NCI-H1105 (cell line): ENCODE data around the gene ST7.
"Not testable (repeated sequence)": the region's sequence is repeated elsewhere in the genome, so short reads cannot be mapped to it uniquely, and the experiment has no call there.

Experiments used
- DNase-seq: peaks from one replicate; lab custom pipeline; 2025; lab: John Stamatoyannopoulos, UW

ST7 gene

DNA sequence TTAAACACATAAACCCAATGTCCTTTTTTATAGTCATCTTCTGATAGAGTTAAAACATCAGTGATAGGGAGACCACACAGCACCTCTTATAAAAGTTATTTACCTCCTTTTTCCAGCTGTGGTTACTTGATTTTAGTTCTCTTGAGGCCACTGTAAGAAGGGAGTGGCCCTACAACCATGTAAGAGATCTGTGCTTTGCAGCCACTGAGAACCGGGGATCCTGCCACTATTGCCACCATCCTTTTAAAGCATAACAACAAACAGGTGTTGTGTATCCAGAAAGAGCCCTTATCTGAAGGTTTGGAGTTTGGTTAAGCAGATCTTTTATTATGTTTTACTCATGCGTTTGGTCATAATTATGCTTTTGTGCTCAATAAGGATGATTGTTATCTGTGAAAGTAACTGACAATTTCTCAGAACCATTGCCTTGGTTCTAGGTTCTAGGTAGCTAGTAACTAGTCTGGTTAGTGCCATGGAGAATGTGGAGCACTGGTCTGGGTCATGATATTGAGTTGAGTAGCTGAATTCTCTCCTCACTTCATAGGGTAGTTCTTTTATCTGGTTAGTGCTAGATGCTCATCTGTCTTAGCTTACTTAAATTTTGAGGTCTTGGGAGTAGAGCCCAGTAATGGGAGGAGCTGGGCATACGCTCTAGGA, 56.5 kb downstream of the ST7 start:
- DNase-seq, result no peak

DNA sequence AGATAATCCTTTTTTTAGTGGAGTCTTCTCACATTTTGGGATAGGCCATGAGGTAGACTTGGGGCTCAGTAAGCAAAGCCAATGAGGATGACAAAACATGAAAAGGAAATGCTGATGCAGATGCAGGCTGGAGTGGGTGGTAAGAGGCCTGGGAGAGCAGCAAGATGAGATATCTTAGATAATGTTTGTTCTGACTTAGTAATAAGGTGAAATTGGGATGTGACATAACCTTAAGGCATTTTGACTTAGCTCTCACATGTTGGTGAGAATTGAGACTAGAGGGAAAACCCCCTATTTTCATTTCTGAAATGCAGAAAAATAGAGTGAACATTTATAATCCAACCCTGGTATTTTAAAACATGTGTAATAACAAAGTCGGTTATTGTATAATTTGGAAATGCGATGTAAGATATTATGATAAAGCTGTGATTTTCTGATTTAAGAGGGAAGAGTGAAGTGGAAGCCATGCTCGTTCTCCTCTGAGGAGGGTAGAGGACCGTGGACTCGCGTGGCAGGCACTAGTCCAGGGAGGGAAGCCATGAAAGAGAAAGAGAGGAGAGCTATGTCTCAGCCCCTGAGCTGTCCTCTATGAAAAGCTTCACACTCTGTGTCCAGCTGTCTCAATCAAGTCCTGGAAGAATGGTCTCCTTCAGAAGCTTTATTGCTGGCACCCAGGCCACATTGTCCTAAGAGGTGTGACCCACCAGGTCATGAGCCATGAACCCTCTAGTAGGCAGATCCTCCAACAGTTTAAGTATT, 57.3 kb downstream of the ST7 start:
- no peak for DNase-seq

DNA sequence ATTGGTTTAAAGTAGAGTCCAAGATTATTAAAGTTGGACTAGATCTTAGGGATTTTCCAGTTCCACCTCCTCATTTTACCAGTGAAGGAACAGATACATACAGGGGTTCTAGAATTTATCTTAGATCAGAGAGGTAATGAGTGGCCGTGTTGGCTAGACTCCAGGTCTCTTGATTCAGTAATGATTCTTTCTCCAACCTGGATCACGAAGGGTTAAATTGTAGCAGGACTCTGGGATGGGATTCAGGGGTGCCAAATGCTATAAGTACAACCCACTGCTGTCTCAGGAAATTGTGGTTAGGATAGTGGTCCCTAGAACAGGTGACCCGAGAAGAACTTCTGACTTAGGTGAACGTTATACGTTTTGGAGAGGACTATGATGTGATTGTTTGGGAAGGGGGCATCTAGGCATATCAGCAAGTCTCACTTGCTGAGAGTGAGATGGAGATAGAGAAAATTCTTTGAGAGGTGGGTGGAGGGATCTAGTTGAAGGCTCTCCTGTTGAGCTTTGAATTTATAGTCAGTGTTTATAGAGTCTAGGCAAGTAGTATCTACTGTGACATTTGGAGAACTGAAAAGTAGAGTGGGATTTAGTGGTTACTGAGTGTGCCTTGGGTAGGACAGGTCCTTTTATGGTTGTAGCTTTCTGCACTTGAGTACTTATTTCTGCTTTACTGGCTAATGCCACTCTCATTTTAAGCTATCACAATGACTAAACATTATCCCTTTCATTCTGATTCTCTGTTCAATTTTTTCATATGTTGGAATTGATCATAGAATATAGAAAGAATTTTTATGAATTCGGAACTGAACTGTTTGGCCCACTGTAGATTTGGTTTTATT, 58.3 kb downstream of the ST7 start:
- DNase-seq, result no peak

- no peak for DNase-seq
These were observed 59.0 kb downstream of the ST7 start for GRCh38 chr7:117012284-117012683.

DNA sequence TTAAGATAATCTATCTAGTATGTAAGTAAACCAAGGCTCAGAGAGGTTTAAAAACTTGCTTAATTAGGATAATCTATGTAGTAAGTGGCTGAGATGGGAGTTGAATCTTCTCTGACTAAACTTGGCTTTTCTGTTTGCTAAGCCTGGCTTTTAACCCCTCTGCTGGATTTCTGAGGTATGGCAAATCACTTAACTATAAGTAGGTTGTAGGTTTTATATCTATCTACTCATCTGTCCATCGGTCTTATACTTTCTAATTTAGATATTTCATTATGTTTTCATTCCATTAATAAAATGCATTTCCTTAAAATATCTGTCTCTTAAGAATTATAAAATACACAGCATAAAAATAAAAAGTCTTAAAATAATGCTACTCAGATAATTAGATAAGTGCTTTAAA, 59.4 kb downstream of the ST7 start:
- DNase-seq, result no peak

DNA sequence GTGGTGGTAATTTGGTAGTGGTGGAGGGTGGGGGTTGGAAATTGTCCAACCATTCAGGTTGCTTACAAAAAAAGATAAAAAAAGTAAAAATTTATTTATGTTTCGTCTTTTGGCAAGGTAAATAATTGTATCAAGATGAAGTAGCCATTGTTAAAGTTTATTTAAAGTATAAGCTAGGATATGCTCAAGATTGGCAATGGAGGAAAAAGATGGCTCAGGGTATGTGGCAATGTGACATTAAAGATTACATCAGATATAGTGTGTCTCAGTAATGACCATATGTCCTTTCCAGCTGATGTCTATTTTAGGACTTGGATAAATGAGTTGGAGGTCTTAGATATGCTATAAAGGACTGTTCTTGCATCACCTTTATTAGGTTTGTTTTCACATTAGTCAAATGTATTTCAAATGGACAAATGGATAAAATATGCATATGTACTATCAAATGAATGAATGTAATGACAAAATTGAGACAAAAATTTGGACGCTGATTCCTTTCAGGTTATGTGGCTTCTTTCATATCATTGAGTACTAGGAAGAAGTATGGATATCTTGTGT, 60.9 kb downstream of the ST7 start:
- no peak for DNase-seq

GRCh38 chr7:117014673-117015133, 61.4 kb downstream of the ST7 start:
- DNase-seq, result no peak

- no peak for DNase-seq
These were observed 62.2 kb downstream of the ST7 start for GRCh38 chr7:117015258-117016184.

GRCh38 chr7:117017017-117017451, 63.7 kb downstream of the ST7 start:
- no peak for DNase-seq

DNA sequence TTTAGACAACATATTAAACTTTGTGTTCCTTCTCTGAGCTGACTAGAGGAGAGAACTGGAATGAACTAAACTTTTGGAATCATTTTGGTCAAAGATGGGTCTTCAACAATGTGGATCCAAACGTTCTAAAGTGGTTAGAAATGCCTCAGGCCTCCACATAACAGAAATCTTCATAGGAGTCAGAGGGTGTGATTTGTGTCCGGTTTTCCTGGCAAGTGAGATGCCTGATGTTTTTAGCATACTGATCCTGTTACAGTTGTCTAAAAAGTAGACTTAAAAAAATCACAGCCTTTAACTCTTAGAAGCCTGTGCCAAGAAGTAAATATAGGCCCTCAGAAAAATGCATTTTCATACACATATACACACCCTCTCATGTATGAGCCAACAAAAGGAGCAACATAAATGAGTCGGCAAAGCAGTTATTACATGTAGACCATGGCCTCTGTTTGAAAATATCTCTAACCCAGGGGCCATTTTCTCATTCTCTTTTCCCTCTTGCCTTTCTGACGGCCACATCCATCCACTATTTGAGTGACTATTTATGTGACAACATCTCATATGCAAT, 64.5 kb downstream of the ST7 start:
- DNase-seq, result no peak

GRCh38 chr7:117018713-117019112, 65.4 kb downstream of the ST7 start:
- no peak for DNase-seq

GRCh38 chr7:117019287-117019686, 66.0 kb downstream of the ST7 start:
- no peak for DNase-seq

DNA sequence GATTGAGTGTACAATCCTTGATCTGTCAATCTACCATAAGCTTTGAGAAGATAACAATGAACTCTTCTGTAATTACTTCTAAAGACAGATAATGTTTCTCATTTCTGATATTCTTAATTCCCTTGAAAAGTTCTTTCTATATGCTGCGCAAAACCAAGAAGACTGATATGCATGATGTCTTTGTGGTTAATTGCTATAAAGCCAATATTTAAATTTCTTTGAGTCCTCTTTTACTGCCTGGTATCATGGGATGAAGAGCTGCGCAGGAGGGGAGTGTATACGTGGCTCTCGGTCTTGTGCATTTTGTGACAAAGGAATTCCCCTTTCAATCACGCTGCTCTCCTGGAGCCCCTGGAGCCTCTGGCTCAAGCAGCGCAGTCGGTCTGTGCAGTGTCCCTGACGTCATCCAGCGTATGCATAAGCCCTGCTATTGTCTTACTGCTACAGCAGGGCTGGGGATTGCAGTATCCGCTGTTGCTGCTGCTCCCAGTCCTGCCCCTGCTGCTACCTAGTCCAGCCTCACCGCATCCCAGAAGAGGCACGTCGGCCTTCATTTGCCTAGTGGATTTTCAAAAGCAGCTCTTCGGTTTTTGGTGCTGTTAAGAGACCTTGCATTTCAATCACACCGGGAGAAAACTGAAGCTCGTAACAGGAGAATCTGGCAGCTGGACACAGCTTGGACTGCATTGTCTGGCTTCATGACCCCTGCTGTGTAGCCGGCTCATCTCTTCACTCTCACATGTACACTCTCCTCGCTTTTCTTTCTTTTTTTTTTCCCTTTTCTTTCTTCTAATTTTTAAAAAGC, 66.7 kb downstream of the ST7 start:
- DNase-seq, result peak; percentile 82

- DNase-seq, result no peak
These were observed 67.3 kb downstream of the ST7 start for GRCh38 chr7:117020591-117020973.

DNA sequence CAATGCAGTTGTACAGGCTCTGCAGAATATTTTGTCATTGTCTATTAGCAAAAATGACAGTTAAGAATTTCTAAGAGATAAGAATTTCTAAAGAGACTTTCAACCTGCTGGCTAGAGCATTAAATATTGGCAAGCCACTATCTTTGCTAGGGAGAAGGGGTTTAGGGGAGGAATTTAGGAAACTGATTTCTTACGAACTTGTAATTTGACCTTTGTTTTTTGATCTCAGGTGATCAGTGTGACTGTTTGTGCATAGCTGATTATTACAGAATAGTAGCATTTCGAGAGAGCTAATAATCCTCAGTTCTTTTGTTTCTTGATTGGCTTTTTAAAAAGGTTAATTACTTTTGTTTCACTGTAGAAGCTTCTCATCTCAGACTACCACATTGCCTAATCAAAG, 68.1 kb downstream of the ST7 start:
- DNase-seq, result no peak

DNA sequence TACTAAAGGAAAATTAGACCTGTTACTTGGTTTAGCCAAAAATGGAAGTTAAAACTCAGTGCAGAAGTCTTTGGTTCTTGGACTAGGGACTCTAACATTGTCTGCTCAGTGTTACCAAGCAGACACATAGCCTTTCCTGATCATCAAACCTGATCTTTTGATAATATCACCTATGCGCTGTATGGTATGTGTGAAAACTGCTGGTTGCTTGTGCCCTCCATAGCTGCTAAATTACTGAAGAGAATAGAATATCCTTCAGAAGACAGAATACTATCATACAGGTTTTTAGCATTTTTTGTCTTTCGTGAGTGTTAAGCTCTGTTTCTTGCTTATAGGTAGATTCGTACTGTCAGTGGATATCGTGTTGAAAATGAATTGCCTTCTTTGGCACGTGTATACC, 68.7 kb downstream of the ST7 start:
- DNase-seq, result no peak

- DNase-seq, result no peak
These were observed 70.1 kb downstream of the ST7 start for GRCh38 chr7:117023325-117023854.

- no peak for DNase-seq
These were observed 71.5 kb downstream of the ST7 start for GRCh38 chr7:117024811-117025210.

DNA sequence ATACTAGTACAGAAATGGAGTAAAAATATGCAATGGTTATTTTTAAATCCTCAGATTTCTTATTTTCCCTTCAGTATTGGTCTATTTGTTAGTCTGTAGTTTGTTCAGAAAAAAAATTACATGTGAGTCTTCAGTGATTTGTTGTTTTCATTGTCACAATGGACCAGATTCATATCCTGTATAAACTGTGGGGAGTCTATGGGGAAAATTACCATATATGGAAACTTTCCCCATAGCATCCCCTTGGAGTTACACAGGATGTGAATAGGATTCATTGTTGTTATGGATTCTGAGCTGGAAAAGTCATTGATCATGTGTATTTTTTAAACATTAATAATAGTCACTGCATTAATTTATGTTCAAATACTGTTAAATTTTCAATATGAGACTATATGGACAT, 72.6 kb downstream of the ST7 start:
- DNase-seq, result no peak

GRCh38 chr7:117030346-117030745, 77.0 kb downstream of the ST7 start:
- not testable (repeated sequence) for DNase-seq
